Measurements from ENCODE around the gene PABPC3. TPM values are rescaled to one million over a fixed set of nuclear protein-coding genes. Genes with fewer than 3 reads are reported as not detected.

The PABPC3 gene
- total and polyA plus RNA-seq, 2 of the 8 experiments (the other 6 are each of a cell fraction or from before 2014, with no cell fraction given): 0.18 to 0.48 TPM

GRCh38 chr13:25069911-25070310 lies 26.0 kb upstream of the PABPC3 start:
- H2BK12ac ChIP-seq (ENCODE audit: low read depth, low read length): no peak overlapping the region
- H4K5ac ChIP-seq (ENCODE audit: insufficient read length, low read depth, low read length): no peak overlapping the region
- no peaks in the 10 kb centered on the region for H3K27me3 ChIP-seq (replicated peaks in 1 of 4; ENCODE audit: control insufficient read depth in 3 of 4, extremely low read depth in 1 of 4, insufficient read depth in 3 of 4, low read length in 3 of 4)
- no peaks in the 10 kb centered on the region for H3K36me3 ChIP-seq (ENCODE audit: control insufficient read depth in 2 of 4, insufficient read depth in 4 of 4, low read length in 3 of 4)
- no peak overlapping the region for H3K56ac ChIP-seq (replicated peaks; ENCODE audit: insufficient read length, low read depth, low read length)
- H3K4me2 ChIP-seq (ENCODE audit: insufficient read depth in 1 of 2, low read depth in 2 of 2, low read length in 2 of 2): no peak overlapping the region
- no peak overlapping the region for H3K18ac ChIP-seq (ENCODE audit: extremely low read depth, low read length)
- peaks cover 0 to 2% of the 10 kb centered on the region in 2 experiments for H4K20me1 ChIP-seq (replicated peaks in 1 of 2; ENCODE audit: control insufficient read depth in 1 of 2, insufficient read depth in 2 of 2, low read length in 2 of 2)
- H2BK5ac ChIP-seq (ENCODE audit: low read depth, low read length): no peak overlapping the region
- H3K4me1 ChIP-seq (replicated peaks in 1 of 4; ENCODE audit: control insufficient read depth in 3 of 4, insufficient read depth in 4 of 4, low read length in 3 of 4): peaks cover 3 to 6% (median 4%) of the 10 kb centered on the region in 4 experiments; a peak in 3 of 7 replicates
- no peak overlapping the region for H3K27ac ChIP-seq (ENCODE audit: low read depth, low read length)
- H3K9ac ChIP-seq (replicated peaks in 1 of 4; ENCODE audit: extremely low read depth in 1 of 4, low read depth in 3 of 4, low read length in 3 of 4): no peak overlapping the region
- no peak overlapping the region for H2AFZ ChIP-seq (ENCODE audit: low read length)
- no peak overlapping the region for H3K4ac ChIP-seq (replicated peaks; ENCODE audit: insufficient read length, low read depth, low read length)
- DNase-seq (ENCODE audit: low read depth in 1 of 2, low spot score in 2 of 2) (no peak), FAIRE-seq (no peak)
- no peak overlapping the region for H3K23ac ChIP-seq (ENCODE audit: insufficient read length)
- H3K14ac ChIP-seq (ENCODE audit: insufficient read length): no peak overlapping the region
- no peak overlapping the region for H4K91ac ChIP-seq (replicated peaks; ENCODE audit: insufficient read length, low read length)
- POLR2A ChIA-PET (ENCODE audit: partially characterized antibody): interaction anchor here (0.6 to 0.9 kb wide), 2 partner anchors 20 to 85 kb away, joined by 3 read pairs; no protein-coding TSS in a partner anchor
- H3K23me2 ChIP-seq (ENCODE audit: low read depth, low read length): no peaks in the 10 kb centered on the region; the same call in 1 of the 2 replicates
- no peak overlapping the region for H3K4me3 ChIP-seq (ENCODE audit: extremely low read depth in 1 of 4, insufficient read depth in 2 of 4, low read depth in 3 of 4, low read length in 4 of 4)
- H2BK120ac ChIP-seq (replicated peaks; ENCODE audit: low read depth, low read length): no peak overlapping the region
- H2BK15ac ChIP-seq (ENCODE audit: low read length): no peak overlapping the region
- no peak overlapping the region for H4K8ac ChIP-seq (ENCODE audit: extremely low read depth, insufficient read depth, low read length)
- H2BK20ac ChIP-seq (ENCODE audit: low read length): no peak overlapping the region
- WGBS, 2 experiments (ENCODE audit: extremely low coverage in 1 of 2, insufficient coverage in 1 of 2, insufficient read length in 1 of 2, insufficient replicate concordance in 2 of 2, low coverage in 1 of 2, low lambda C conversion rate in 2 of 2, missing lambda C conversion rate in 1 of 2): 70% methylated on average over 8 of the region's 8 CpGs; no CpG with 5 or more reads in 1 of the 2 experiments
- H3K79me1 ChIP-seq (ENCODE audit: low read depth, low read length): no peaks in the 10 kb centered on the region
- CTCF ChIA-PET (ENCODE audit: partially characterized antibody): interaction anchor here (1.2 to 3.2 kb wide), 4 partner anchors 15 to 164 kb away, joined by 4 to 20 read pairs (median 4); no protein-coding TSS in a partner anchor
- H3K79me2 ChIP-seq (ENCODE audit: control insufficient read depth in 1 of 2, insufficient read depth in 2 of 2, low read length in 2 of 2): no peaks in the 10 kb centered on the region
- H3K9me3 ChIP-seq (ENCODE audit: insufficient read depth in 2 of 2, low read depth in 1 of 2, low read length in 1 of 2): no peaks in the 10 kb centered on the region
- H2AK5ac ChIP-seq (ENCODE audit: low read depth, low read length): no peak overlapping the region
- TF ChIP-seq POU5F1 (IDR thresholded peaks at IDR 0.05; ENCODE audit: low read depth, low read length) (no peak), HDAC2 (IDR thresholded peaks at IDR 0.05; ENCODE audit: borderline replicate concordance in 1 of 2, low read depth in 2 of 2, low read length in 2 of 2) (no peak), SIX5 (IDR thresholded peaks at IDR 0.05; ENCODE audit: low read depth, low read length) (no peak), SIRT6 (IDR thresholded peaks at IDR 0.05; ENCODE audit: low read length) (no peak), ATF3 (IDR thresholded peaks at IDR 0.05; ENCODE audit: insufficient read depth, low read depth, low read length) (no peak), ASH2L (IDR thresholded peaks at IDR 0.05; ENCODE audit: low read length) (no peak), CHD2 (IDR thresholded peaks at IDR 0.05; ENCODE audit: low read length) (no peak), JUN (IDR thresholded peaks at IDR 0.05; ENCODE audit: low read depth, low read length) (no peak), EZH2 (IDR thresholded peaks at IDR 0.05; ENCODE audit: low read depth, low read length, severe bottlenecking) (no peak), HDAC6 (IDR thresholded peaks at IDR 0.05; ENCODE audit: low read depth, low read length) (no peak), CHD1 (IDR thresholded peaks at IDR 0.05; ENCODE audit: low read depth, low read length) (no peak), RBBP5 (IDR thresholded peaks at IDR 0.05; ENCODE audit: borderline replicate concordance, low read depth, low read length) (no peak), JUND (IDR thresholded peaks at IDR 0.05; ENCODE audit: low read length) (no peak), YY1 (IDR thresholded peaks at IDR 0.05; ENCODE audit: low read depth, low read length) (no peak), FOSL1 (IDR thresholded peaks at IDR 0.05; ENCODE audit: insufficient read depth, low read depth, low read length) (no peak)
